HTR-8/SVneo (cell line): ENCODE results near the gene SLC7A14.

ENCODE experiments used
- DNase-seq: peaks from one replicate; pipeline ENCODE4 v3.0.0; 2011; ENCODE audit warnings: low spot score, mixed read lengths; ENCODE audit not compliant: insufficient read length
- FAIRE-seq: peaks from 2 replicates; lab custom pipeline; 2011; peaks lifted over from hg19 to GRCh38; lab: Jason Lieb, UNC

The SLC7A14 gene

DNA sequence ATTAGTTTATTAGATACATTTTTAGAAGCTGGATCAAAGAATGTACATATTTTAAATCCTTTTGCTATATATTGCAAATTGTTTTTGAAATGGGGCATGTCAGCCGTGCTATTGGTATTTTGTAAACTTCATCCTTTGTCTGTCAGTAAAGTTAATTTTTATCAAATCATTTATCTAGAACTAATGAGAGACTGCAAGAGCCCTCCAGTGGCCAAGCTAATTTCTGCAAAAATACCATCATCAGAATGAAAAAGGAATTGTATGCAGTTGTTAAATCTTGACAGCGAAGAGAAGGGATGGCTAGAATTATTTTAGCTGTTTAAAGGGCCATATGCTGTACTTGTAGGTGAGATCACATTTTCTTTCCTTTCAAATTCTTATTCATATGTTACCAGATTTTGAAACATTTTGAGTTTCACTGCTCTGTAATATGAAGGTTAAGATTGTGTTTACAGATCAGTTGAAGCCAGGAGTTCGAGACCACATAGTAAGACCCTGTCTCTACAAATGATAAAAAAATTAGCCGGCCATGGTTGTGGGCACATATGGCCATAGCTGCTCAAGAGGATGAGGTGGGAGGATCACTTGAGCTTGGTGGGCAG is 175.3 kb downstream of the SLC7A14 start:
- DNase-seq (peak; percentile 31), FAIRE-seq (no peak)
